ENCODE results near the gene SUCLG1.
"Not testable (repeated sequence)": the region's sequence is repeated elsewhere in the genome, so short reads cannot be mapped to it uniquely, and the experiment has no call there.

SUCLG1 gene

GRCh38 chr2:84424152-84424551 lies 34.9 kb downstream of the SUCLG1 start:
- DNase-seq (ENCODE audit: low read depth, low spot score) = no peak

DNA sequence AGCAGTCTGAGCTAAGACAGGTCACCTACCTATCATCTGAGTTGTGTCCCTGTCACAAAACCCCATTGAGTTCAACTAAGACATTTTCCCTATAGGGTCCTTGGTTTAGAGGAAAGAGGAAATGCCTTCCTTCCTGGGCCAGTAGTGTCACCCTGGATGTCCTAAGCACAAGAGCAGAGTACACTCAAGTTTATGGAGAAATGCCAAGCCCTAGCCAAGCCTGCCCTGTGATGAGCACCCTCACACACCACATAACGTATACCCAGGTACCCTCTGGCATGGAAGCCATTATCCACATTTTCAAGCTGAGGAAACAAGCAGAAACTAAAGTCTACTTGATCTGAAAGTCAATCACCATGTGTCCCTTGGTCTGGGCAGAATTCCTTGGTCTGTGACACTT lies 37.3 kb downstream of the SUCLG1 start:
- no peak overlapping the region for H3K9ac ChIP-seq (ENCODE audit: insufficient read length)
- peaks cover 11% of the 10 kb centered on the region for H3K36me3 ChIP-seq (ENCODE audit: insufficient read depth, low read length)
- TF ChIP-seq EZH2 (IDR thresholded peaks at IDR 0.05) = no peak
- TF ChIP-seq POLR2AphosphoS5 (IDR thresholded peaks at IDR 0.05; ENCODE audit: borderline replicate concordance, low read depth, low read length) = no peak
- TF ChIP-seq FOXP2 (optimal IDR thresholded peaks at IDR 0.05; ENCODE audit: control extremely low read depth, extremely low read length, insufficient read depth) = no peak
- H3K4me3 ChIP-seq = no peak overlapping the region
- DNase-seq (ENCODE audit: low read depth, low spot score) = no peak
- H3K27ac ChIP-seq = no peak overlapping the region
- no peaks in the 10 kb centered on the region for H3K9me3 ChIP-seq (ENCODE audit: low read depth, low read length)

More at GRCh38 chr2:84424152-84424551, 34.9 kb downstream of the SUCLG1 start:
- TF ChIP-seq EZH2 (IDR thresholded peaks at IDR 0.05) (no peak), POLR2AphosphoS5 (IDR thresholded peaks at IDR 0.05; ENCODE audit: borderline replicate concordance, low read depth, low read length) (no peak), FOXP2 (optimal IDR thresholded peaks at IDR 0.05; ENCODE audit: control extremely low read depth, extremely low read length, insufficient read depth) (no peak)
- H3K36me3 ChIP-seq (ENCODE audit: insufficient read depth, low read length) = peaks cover 18% of the 10 kb centered on the region
- H3K9me3 ChIP-seq (ENCODE audit: low read depth, low read length) = no peaks in the 10 kb centered on the region
- H3K9ac ChIP-seq (ENCODE audit: insufficient read length) = no peak overlapping the region
- H3K4me3 ChIP-seq = no peak overlapping the region
- no peak overlapping the region for H3K27ac ChIP-seq

DNA sequence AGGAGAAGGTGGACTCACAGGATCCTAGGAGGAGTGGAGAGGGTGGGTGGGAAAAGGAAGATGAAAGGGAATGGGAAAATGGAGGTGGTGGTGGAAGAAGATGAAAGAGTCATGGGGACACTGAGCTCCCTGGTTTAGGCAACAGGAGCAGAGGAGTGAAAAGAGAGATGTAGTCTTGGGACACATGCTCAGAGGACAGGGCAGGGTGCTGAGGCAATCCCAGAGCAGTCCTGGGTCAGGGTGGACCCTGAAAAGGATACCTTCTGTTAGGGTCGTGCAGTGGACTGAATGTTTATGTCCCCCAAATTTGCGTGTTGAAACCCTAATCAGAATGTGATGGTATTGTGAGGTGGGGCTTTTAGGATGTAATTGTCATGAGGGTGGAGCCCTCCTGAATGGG lies 37.9 kb downstream of the SUCLG1 start:
- TF ChIP-seq EZH2 (IDR thresholded peaks at IDR 0.05) (no peak), POLR2AphosphoS5 (IDR thresholded peaks at IDR 0.05; ENCODE audit: borderline replicate concordance, low read depth, low read length) (no peak)
- Histone ChIP-seq H3K9ac (ENCODE audit: insufficient read length) (no peak overlapping the region), H3K27ac (no peak overlapping the region), H3K4me3 (no peak overlapping the region), H3K36me3 (ENCODE audit: insufficient read depth, low read length) (peaks cover 11% of the 10 kb centered on the region), H3K9me3 (ENCODE audit: low read depth, low read length) (no peaks in the 10 kb centered on the region)
- DNase-seq (ENCODE audit: low read depth, low spot score) = no peak

DNA sequence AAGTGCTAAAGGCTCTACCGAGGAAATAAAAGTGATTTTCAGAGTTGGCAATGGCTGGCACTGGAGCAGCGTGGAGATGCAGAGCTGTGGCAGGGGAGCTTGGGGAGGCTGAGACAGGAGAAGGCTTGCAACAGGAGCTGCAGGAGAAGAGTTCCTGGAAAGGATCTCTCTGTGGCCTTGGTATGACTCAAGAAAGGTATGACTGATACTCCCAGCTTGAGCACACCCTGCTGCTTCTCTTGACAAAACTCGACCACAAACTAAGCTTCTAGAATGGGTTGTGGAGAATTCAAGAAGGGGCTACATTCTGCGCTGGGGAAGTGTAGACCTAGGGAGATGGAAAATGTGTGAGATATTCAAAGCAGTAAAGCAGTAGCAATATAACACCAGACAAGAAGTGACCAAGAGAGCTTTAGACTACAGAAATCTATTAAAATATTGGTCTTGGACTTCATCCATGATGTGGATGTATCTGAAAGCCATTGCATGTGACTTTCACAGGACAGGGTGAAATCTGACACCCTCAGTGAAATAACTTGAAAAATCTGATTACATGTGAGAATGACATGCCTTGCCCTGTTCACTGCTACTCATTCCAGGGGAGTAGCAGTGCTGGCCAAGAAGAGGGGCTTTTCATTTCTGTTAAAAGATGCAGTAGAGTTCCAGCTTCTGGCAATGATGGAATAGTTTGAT lies 41.5 kb downstream of the SUCLG1 start:
- no peak for DNase-seq (ENCODE audit: low read depth, low spot score)
- Histone ChIP-seq H3K27ac (no peak overlapping the region), H3K36me3 (ENCODE audit: insufficient read depth, low read length) (no peaks in the 10 kb centered on the region; the same call in 1 of the 2 replicates), H3K9me3 (ENCODE audit: low read depth, low read length) (no peaks in the 10 kb centered on the region), H3K4me3 (no peak overlapping the region), H3K9ac (ENCODE audit: insufficient read length) (no peak overlapping the region)
- TF ChIP-seq EZH2 (IDR thresholded peaks at IDR 0.05) = no peak
- no peak for TF ChIP-seq POLR2AphosphoS5 (IDR thresholded peaks at IDR 0.05; ENCODE audit: borderline replicate concordance, low read depth, low read length)
- TF ChIP-seq FOXP2 (optimal IDR thresholded peaks at IDR 0.05; ENCODE audit: control extremely low read depth, extremely low read length, insufficient read depth) = no peak

DNA sequence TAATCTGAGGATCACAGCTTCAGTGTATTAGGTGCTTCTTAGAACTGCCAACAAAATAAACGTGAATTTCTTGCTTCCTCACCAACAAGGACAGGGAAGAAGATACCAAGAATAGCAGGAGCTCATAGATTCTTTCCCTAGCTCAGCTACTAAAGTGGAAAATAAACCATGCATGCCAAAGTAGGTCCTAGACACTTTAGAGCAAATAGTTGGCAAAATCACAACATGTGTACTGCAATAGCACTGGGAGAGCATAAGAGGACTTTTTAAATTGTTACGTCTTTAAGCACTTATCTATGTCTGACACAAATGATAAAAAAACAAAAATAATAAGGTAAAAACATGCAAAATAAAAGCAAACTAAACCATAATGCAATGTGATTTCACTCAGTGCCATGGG lies 49.5 kb downstream of the SUCLG1 start:
- no peak overlapping the region for H3K9ac ChIP-seq (ENCODE audit: insufficient read length)
- H3K9me3 ChIP-seq (ENCODE audit: low read depth, low read length) = no peaks in the 10 kb centered on the region
- no peak overlapping the region for H3K27ac ChIP-seq
- TF ChIP-seq FOXP2 (optimal IDR thresholded peaks at IDR 0.05; ENCODE audit: control extremely low read depth, extremely low read length, insufficient read depth) (no peak), EZH2 (IDR thresholded peaks at IDR 0.05) (no peak), POLR2AphosphoS5 (IDR thresholded peaks at IDR 0.05; ENCODE audit: borderline replicate concordance, low read depth, low read length) (no peak)
- H3K4me3 ChIP-seq = no peak overlapping the region
- H3K36me3 ChIP-seq (ENCODE audit: insufficient read depth, low read length) = no peaks in the 10 kb centered on the region
- no peak for DNase-seq (ENCODE audit: low read depth, low spot score)

GRCh38 chr2:84402111-84402510 lies 57.0 kb downstream of the SUCLG1 start:
- not testable (repeated sequence) for H3K4me3 ChIP-seq; H3K9me3 ChIP-seq (ENCODE audit: low read depth, low read length); H3K36me3 ChIP-seq (ENCODE audit: insufficient read depth, low read length); H3K27ac ChIP-seq; DNase-seq (ENCODE audit: low read depth, low spot score); H3K9ac ChIP-seq (ENCODE audit: insufficient read length)

- H3K36me3 ChIP-seq (ENCODE audit: insufficient read depth, low read length); H3K4me3 ChIP-seq; H3K27ac ChIP-seq; DNase-seq (ENCODE audit: low read depth, low spot score); H3K9ac ChIP-seq (ENCODE audit: insufficient read length); H3K9me3 ChIP-seq (ENCODE audit: low read depth, low read length): not testable (repeated sequence)
Observed at GRCh38 chr2:84399839-84400238, 59.2 kb downstream of the SUCLG1 start.

GRCh38 chr2:84395820-84396219 lies 63.3 kb downstream of the SUCLG1 start:
- no peak for DNase-seq (ENCODE audit: low read depth, low spot score)
- H3K27ac ChIP-seq = no peak overlapping the region
- no peak overlapping the region for H3K4me3 ChIP-seq
- no peak overlapping the region for H3K9ac ChIP-seq (ENCODE audit: insufficient read length)
- no peaks in the 10 kb centered on the region for H3K36me3 ChIP-seq (ENCODE audit: insufficient read depth, low read length)
- TF ChIP-seq POLR2AphosphoS5 (IDR thresholded peaks at IDR 0.05; ENCODE audit: borderline replicate concordance, low read depth, low read length) = no peak
- TF ChIP-seq FOXP2 (optimal IDR thresholded peaks at IDR 0.05; ENCODE audit: control extremely low read depth, extremely low read length, insufficient read depth) = no peak
- no peak for TF ChIP-seq EZH2 (IDR thresholded peaks at IDR 0.05)
- H3K9me3 ChIP-seq (ENCODE audit: low read depth, low read length) = no peaks in the 10 kb centered on the region

- Histone ChIP-seq H3K9me3 (ENCODE audit: low read depth, low read length) (no peaks in the 10 kb centered on the region), H3K36me3 (ENCODE audit: insufficient read depth, low read length) (no peaks in the 10 kb centered on the region), H3K9ac (ENCODE audit: insufficient read length) (no peak overlapping the region), H3K27ac (no peak overlapping the region), H3K4me3 (no peak overlapping the region)
- DNase-seq (ENCODE audit: low read depth, low spot score) = no peak
- TF ChIP-seq EZH2 (IDR thresholded peaks at IDR 0.05) (no peak), POLR2AphosphoS5 (IDR thresholded peaks at IDR 0.05; ENCODE audit: borderline replicate concordance, low read depth, low read length) (no peak), FOXP2 (optimal IDR thresholded peaks at IDR 0.05; ENCODE audit: control extremely low read depth, extremely low read length, insufficient read depth) (no peak)
Observed at GRCh38 chr2:84394628-84395027, 64.5 kb downstream of the SUCLG1 start.

Measured in SK-N-MC (cell line).